Fibroblast of lung (primary cell): ENCODE measurements around the gene TTF1. TPM values are rescaled to one million over a fixed set of nuclear protein-coding genes. Genes with fewer than 3 reads are reported as not detected.

ENCODE experiments used
- DNase-seq, 2 donors: peaks; one replicate each; pipeline versions ENCODE4 v3.0.0 to v3.0.0-alpha.2; 2010; ENCODE audit warnings: low read depth in 2 of 2
- H2AFZ ChIP-seq: 2 replicates; pipeline ENCODE4 v1.5.1; 2012; ENCODE audit warnings: low read length, control low read depth, inconsistent platforms
- H3K27ac ChIP-seq: 2 replicates; pipeline ENCODE4 v1.5.1; 2011; ENCODE audit warnings: low read length, control low read depth; ENCODE audit not compliant: insufficient read depth
- H3K27me3 ChIP-seq: 2 replicates; pipeline ENCODE4 v1.5.1; 2011; ENCODE audit warnings: mild to moderate bottlenecking, low read length; ENCODE audit not compliant: control insufficient read depth, insufficient read depth
- H3K36me3 ChIP-seq: 2 replicates; pipeline ENCODE4 v1.5.1; 2011; ENCODE audit warnings: low read length; ENCODE audit not compliant: control insufficient read depth, insufficient read depth
- H3K4me1 ChIP-seq: 2 replicates; pipeline ENCODE4 v1.5.1; 2011; ENCODE audit warnings: low read length; ENCODE audit not compliant: control insufficient read depth, insufficient read depth; ENCODE audit errors: extremely low read depth
- H3K4me2 ChIP-seq: 2 replicates; pipeline ENCODE4 v1.5.1; 2011; ENCODE audit warnings: low read length, control low read depth; ENCODE audit not compliant: insufficient read depth; ENCODE audit errors: extremely low read depth
- H3K4me3 ChIP-seq, 4 experiments: fragments of 200-600 bp in 1 of 4; sonication (generic) in 1 of 4; replicated peaks in 1 of 4; 2 replicates each; pipeline ENCODE4 v1.5.1; 2011 to 2016; ENCODE audit warnings: low read length in 4 of 4, low read depth in 3 of 4, mild to moderate bottlenecking in 3 of 4, control low read depth in 2 of 4, inconsistent platforms in 1 of 4, mixed read lengths in 1 of 4; ENCODE audit not compliant: insufficient read depth in 1 of 4; ENCODE audit errors: control extremely low read depth in 1 of 4
- H3K79me2 ChIP-seq: 2 replicates; pipeline ENCODE4 v1.5.1; 2012; ENCODE audit warnings: mild to moderate bottlenecking, low read length, inconsistent platforms; ENCODE audit not compliant: control insufficient read depth, insufficient read depth
- H3K9ac ChIP-seq: 2 replicates; pipeline ENCODE4 v1.5.1; 2011; ENCODE audit warnings: mild to moderate bottlenecking, low read length, control low read depth; ENCODE audit not compliant: insufficient read depth
- H3K9me3 ChIP-seq: 2 replicates; pipeline ENCODE4 v1.5.1; 2012; ENCODE audit warnings: low read depth, low read length; ENCODE audit not compliant: control insufficient read depth, insufficient read depth
- H4K20me1 ChIP-seq: 2 replicates; pipeline ENCODE4 v1.5.1; 2011; ENCODE audit warnings: low read length; ENCODE audit not compliant: control insufficient read depth, insufficient read depth; ENCODE audit errors: extremely low read depth
- EZH2 ChIP-seq: IDR thresholded peaks from 2 replicates; pipeline ENCODE4 v1.5.1; 2012; ENCODE audit warnings: low read length, control low read depth, mild to moderate bottlenecking; ENCODE audit errors: missing control alignments
- polyA plus RNA-seq, 2 donors: library from polyadenylated mRNA; depleted of rRNA in 1 of 2; stranded (reverse) in 1 of 2; unstranded in 1 of 2; fragments of >200 nt; gene quantifications; 2 replicates each; pipeline ENCODE4 v1.2.1, GENCODE V29; 2011 to 2012; ENCODE audit warnings: missing spikeins in 1 of 2
- total RNA-seq: library from RNA; depleted of rRNA; stranded (reverse); fragments of >200 nt; gene quantifications from 2 replicates; pipeline ENCODE4 v1.2.1, GENCODE V29; 2014
- TF ChIP-seq, protein P1 (sequence below), 2 donors: IDR thresholded peaks in 1 of 2; conservative IDR thresholded peaks in 1 of 2; 1 replicate in 1 of 2; 2 replicates in 1 of 2; pipeline ENCODE4 v1.5.1; 2011 to 2012; ENCODE audit warnings: low read length in 2 of 2, control low read depth in 1 of 2, inconsistent platforms in 1 of 2, low read depth in 1 of 2, mild to moderate bottlenecking in 1 of 2

Gene TTF1
- total and polyA plus RNA-seq, 2 donors (not counting 1 experiment from before 2014, with no cell fraction given): 6.9 to 11.6 TPM

DNA sequence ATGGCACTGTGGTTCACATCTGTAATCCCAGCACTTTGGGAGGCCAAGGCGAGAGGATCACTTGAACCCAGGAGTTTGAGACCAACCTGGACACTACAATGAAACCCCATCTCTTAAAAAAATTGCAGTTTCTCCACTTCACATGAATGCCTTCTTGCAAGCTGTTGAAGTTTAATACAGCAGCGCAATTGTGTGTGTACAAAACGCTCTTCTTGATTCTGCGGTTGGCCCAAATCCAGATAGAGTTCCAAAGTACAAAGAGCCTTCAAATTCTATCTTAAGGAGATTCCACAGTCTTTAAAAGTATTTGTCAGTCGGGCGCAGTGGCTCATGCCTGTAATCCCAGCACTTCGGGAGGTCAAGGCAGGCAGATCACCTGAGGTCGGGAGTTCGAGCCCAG lies 42.6 kb downstream of the TTF1 start:
- Histone ChIP-seq H3K79me2 (no peaks in the 10 kb centered on the region), H3K4me1 (no peaks in the 10 kb centered on the region), H3K4me3 (no peak overlapping the region), H3K9ac (no peak overlapping the region), H3K27ac (no peak overlapping the region), H4K20me1 (no peaks in the 10 kb centered on the region), H3K9me3 (no peaks in the 10 kb centered on the region), H3K36me3 (no peaks in the 10 kb centered on the region), H3K4me2 (no peak overlapping the region), H3K27me3 (no peaks in the 10 kb centered on the region), H2AFZ (no peak overlapping the region)
- TF ChIP-seq, protein P1, sequence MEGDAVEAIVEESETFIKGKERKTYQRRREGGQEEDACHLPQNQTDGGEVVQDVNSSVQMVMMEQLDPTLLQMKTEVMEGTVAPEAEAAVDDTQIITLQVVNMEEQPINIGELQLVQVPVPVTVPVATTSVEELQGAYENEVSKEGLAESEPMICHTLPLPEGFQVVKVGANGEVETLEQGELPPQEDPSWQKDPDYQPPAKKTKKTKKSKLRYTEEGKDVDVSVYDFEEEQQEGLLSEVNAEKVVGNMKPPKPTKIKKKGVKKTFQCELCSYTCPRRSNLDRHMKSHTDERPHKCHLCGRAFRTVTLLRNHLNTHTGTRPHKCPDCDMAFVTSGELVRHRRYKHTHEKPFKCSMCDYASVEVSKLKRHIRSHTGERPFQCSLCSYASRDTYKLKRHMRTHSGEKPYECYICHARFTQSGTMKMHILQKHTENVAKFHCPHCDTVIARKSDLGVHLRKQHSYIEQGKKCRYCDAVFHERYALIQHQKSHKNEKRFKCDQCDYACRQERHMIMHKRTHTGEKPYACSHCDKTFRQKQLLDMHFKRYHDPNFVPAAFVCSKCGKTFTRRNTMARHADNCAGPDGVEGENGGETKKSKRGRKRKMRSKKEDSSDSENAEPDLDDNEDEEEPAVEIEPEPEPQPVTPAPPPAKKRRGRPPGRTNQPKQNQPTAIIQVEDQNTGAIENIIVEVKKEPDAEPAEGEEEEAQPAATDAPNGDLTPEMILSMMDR (conservative IDR thresholded peaks at IDR 0.05 in 1 of 2, IDR thresholded peaks at IDR 0.05 in 1 of 2; ENCODE audit: low read depth in 1 of 2, low read length in 2 of 2): no peak
- no peak for TF ChIP-seq EZH2
- no peak for DNase-seq

DNA sequence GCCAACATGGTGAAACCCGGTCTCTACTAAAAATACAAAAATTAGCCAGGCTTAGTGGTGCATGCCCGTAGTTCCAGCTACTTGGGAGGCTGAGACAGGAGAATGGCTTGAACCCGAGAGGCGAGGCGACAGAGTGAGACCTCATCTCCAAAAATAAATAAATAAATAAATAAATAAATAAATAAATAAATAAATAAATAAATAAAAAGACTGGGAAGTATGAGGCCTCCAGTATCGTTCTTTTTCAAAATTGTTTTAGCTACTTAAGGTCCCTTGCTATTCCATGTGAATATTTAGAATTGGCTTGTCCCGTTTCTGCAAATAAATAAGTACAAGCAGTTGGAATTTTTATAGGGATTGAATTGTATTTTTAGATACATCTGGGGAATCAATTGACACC lies 48.9 kb downstream of the TTF1 start:
- Histone ChIP-seq H3K9me3 (no peaks in the 10 kb centered on the region), H3K4me1 (peaks cover 4% of the 10 kb centered on the region), H3K4me3 (no peak overlapping the region), H4K20me1 (no peaks in the 10 kb centered on the region), H3K27ac (no peak overlapping the region), H3K36me3 (peaks cover under 1% of the 10 kb centered on the region), H3K4me2 (no peak overlapping the region), H3K79me2 (peaks cover 19% of the 10 kb centered on the region), H3K27me3 (no peaks in the 10 kb centered on the region), H3K9ac (no peak overlapping the region), H2AFZ (no peak overlapping the region)
- DNase-seq: no peak
- no peak for TF ChIP-seq EZH2

DNA sequence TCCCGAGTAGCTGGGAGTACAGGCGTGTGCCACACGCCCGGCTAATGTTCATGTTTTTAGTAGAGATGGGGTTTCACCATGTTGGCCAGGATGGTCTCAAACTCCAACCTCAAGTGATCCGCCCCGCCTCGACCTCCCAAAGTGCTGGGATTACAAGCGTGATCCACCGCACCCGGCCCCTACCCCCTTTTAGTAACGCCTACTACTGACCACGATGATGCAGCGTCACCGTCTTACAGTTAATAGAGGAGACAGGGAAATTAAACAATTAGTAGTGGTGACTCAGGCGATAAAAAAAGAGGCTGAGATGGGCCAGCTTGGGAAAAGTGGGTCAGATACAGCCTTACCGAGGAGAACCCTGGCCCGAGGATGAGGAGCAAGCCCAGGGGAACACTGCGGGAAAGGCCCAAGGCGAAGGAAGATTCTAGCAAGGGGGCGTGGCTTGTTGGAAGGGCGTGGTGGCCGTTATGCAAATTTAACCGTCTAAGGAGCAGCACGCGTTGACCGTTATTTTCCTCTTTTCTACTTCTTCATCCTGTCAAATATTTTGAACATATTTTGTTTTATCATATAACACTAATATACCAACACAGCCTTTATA lies 50.2 kb downstream of the TTF1 start:
- H3K9ac ChIP-seq: no peak overlapping the region
- H2AFZ ChIP-seq: no peak overlapping the region
- TF ChIP-seq EZH2: no peak
- TF ChIP-seq, protein P1 (conservative IDR thresholded peaks at IDR 0.05 in 1 of 2, IDR thresholded peaks at IDR 0.05 in 1 of 2; ENCODE audit: low read depth in 1 of 2, low read length in 2 of 2): no peak

More for the DNA sequence above, 50.2 kb downstream of the TTF1 start:
- H3K4me3 ChIP-seq: no peak overlapping the region
- no peak overlapping the region for H3K4me2 ChIP-seq
- no peaks in the 10 kb centered on the region for H3K9me3 ChIP-seq
- H3K36me3 ChIP-seq: peaks cover 3% of the 10 kb centered on the region
- DNase-seq: no peak
- H3K79me2 ChIP-seq: peaks cover 31% of the 10 kb centered on the region
- H3K4me1 ChIP-seq: peaks cover 7% of the 10 kb centered on the region
- H4K20me1 ChIP-seq: no peaks in the 10 kb centered on the region
- no peaks in the 10 kb centered on the region for H3K27me3 ChIP-seq
- no peak overlapping the region for H3K27ac ChIP-seq
